Activated CD8-positive, alpha-beta memory T cell treated with anti-CD3 and anti-CD28 coated beads for 24 hours (primary cell): ENCODE results near the gene FAAH2.
A peak's percentile ranks its signal among the peaks of the same experiment; 100 is the strongest.
"Not testable (repeated sequence)": the region's sequence is repeated elsewhere in the genome, so short reads cannot be mapped to it uniquely, and the experiment has no call there.

Experiments
- DNase-seq: peaks from one replicate; pipeline ENCODE4 v3.0.0-alpha.2; 2020

The FAAH2 gene

DNA sequence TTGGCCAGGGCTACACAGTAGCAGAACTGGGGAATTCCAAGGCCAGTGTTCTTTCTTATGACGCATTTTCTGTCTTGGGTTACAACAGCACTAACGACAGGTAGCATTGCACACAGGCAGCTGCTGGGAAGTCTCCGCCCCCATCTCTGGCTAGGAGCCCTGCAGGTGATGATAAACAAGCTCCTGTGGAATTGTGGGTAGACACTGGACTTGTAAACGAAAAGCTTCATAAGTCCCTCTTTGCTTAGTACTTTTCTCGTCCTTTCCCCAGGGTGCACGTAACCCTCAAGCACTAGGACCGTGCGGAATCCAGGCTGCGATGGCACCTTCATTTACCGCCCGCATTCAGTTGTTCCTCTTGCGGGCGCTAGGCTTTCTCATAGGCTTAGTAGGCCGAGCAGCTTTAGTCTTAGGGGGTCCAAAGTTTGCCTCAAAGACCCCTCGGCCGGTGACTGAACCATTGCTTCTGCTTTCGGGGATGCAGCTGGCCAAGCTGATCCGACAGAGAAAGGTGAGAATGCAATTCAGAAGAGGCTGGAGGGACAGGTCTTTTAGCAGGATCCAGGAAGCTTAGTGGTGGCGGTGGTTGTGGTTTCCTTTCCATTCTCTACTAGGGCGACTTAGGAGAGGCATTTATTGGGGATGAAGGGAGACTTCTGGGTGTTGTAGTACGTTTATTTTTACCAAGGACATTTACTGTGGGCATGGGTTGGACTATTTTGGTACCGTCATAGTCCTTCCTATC lies at the start of gene FAAH2:
Gene FAAH2 (plus strand): TSS at position 200 of the 745 bp plus-strand sequence. CDS start 120 bp downstream, at position 320.
- DNase-seq = peak; percentile 64

DNA sequence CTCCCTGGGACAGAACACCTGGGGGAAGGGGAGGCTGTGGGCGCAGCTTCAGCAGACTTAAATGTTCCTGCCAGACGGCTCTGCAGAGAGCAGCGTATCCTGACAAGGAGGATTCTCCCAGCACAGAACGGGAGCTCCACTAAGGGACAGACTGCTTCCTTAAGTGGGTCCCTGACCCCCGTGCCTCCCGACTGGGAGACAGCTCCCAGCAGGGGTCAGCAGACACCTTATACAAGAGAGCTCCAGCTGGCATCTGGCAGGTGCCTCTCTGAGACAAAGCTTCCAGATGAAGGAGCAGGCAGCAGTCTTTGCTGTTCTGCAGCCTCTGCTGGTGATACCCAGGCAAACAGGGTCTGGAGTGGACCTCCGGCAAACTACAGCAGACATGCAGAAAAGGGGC lies 44.5 kb upstream of the FAAH2 start:
- DNase-seq = no peak

- no peak for DNase-seq
These were observed 34.5 kb upstream of the FAAH2 start for GRCh38 chrX:57251965-57252364.

- DNase-seq = no peak
These were observed 21.4 kb upstream of the FAAH2 start for GRCh38 chrX:57265126-57265525.

DNA sequence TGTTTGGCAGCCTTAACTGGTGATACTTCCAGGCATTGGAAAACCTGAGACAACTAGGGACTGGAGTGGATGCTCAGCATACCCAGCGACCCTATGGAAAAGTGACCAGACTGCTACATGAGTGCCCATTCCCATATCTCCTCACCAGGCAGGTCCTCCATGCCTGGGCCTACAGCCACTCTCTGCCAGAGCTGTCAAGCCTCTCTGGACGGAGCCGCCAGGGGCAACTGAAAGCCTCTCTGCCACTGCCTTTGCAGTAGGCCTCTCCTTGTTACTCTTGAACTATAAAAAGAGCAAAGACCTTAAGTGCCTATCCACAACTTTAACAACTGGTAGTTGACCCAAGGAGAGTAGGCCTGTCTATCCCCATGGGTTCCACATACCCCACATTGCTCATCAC lies 20.2 kb upstream of the FAAH2 start:
- no peak for DNase-seq

- no peak for DNase-seq
These were observed 19.6 kb upstream of the FAAH2 start for GRCh38 chrX:57266871-57267270.

GRCh38 chrX:57267308-57267707 lies 19.2 kb upstream of the FAAH2 start:
- DNase-seq = no peak

DNA sequence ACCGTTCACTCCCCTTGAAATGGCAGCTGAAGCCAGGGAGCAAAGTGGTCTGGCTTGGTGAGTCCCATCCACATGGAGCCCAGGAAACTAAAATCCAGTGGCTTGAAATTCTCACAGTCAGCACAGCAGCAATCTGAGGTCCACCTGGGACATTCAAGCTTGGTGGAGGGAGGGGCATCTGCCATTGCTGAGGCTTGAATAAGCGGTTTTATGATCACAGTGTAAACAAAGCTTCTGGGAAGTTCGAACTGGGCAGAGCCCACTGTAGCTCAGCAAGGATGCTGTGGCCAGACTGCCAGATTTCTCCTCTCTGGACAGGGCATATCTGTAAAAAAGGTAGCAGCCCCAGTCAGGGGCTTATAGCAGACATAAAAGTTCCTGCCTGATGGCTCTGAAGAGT lies 15.5 kb upstream of the FAAH2 start:
- DNase-seq = no peak

DNA sequence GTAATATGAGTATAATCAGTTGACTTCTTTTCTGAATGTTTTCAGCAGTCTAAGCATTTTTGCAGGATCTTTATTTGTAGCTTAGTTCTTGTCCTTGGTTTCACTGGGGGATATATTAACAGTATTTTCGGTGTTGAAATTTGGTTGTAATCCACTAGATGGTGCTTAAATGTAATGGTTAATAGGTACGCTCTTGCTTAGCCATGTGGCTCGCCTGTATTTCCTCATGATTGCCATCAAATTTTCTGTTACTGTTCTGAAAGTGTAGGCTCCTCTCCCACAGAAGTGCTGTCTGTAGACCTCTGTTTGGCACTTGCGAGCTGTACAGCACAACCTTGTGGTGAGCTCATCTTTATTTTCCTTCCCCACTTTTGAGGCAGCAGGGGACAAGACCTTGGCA lies 3.9 kb upstream of the FAAH2 start:
- DNase-seq = no peak

DNA sequence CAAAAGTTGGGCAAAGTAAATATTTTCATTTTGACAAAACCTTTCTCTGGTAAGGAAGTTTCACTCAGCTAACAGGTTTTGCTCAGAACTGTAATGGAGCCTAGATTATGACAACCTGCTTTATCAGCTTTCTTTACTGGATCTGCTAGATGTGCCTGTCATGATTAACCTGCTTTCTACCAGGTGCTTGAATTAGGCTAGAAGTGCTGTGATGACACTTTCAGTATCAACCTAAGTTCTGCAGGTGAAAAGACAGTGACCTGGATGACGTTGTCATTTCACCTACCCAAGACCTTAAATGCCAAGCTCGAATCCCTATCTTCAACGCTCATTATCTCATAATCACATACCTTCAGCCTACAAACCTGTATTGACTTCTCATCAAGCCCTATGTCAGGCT lies 1.5 kb upstream of the FAAH2 start:
- DNase-seq = no peak

GRCh38 chrX:57289089-57289488 lies 2.6 kb downstream of the FAAH2 start:
- DNase-seq = no peak

GRCh38 chrX:57294961-57295360 lies 8.5 kb downstream of the FAAH2 start:
- no peak for DNase-seq

DNA sequence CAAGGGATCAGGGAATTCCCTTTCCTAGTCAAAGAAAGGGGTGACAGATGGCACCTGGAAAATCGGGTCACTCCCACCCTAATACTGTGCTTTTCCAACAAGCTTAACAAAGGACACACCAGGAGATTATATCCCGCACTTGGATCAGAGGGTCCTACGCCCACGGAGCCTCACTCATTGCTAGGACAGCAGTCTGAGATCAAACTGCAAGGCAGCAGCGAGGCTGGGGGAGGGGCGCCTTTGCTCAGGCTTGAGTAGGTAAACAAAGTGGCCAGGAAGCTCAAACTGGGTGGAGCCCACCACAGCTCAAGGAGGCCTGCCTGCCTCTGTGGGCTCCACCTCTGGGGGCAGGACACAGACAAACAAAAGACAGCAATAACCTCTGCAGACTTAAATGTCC lies 9.2 kb downstream of the FAAH2 start:
- not testable (repeated sequence) for DNase-seq

DNA sequence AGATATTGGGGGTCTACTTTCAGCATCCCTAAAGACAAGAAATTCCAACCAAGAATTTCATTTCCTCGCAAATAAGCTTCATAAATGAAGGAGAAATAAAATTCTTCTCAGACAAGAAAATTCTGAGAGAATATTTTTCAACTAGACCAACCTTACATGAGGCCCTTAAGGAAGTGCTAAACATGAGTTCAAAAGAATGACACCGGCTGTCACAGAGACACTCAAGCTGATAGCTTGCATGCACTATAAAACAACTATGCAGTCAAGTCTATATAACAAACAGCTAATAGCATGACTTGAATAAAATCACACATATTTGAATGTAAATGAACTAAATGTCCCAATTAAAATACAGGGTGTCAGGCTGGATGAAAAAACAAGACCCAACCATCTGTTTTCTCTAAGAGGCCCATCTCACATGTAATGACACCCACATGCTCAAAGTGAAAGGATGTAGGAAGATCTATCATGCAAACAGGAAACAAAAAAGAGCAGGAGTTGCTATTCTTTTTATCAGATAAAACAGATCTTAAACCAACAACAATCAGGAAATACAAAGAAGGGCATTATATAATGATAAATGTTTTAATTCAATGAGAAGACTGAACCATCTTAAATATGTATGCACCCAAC lies 27.2 kb downstream of the FAAH2 start:
- no peak for DNase-seq

GRCh38 chrX:57329008-57329407 lies 42.5 kb downstream of the FAAH2 start:
- DNase-seq = no peak

GRCh38 chrX:57335790-57336189 lies 49.3 kb downstream of the FAAH2 start:
- DNase-seq = not testable (repeated sequence)

DNA sequence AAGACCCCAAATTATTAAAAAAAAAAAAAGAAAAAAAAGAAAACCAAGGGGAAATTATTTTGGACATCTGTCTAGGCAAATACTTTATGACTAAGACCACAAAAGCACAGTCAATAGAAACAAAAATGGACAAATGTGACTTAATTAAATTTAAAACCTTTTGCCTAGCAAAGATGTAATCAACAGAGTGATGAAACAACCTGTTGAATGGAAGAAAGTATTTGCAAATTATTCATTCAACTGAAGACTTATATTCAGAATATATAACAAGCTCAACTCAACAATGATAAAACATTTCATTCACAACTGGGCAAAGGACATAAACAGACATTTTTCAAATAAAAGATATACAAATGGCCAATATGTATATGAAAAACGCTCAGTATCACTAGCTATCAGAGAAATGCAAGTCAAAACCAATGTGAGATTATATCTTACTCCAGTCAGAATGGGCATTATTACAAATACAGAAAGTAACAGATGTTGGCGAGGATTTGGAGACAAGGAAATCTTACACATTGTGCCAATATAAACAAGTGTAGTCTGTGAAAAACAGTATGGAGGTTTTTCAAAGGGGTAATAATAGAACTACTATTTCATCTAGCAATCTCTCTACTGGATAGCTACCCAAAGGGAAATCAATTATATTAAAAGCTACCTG lies 67.1 kb downstream of the FAAH2 start:
- DNase-seq = no peak

- no peak for DNase-seq
These were observed 77.6 kb downstream of the FAAH2 start for GRCh38 chrX:57364145-57364544.

DNA sequence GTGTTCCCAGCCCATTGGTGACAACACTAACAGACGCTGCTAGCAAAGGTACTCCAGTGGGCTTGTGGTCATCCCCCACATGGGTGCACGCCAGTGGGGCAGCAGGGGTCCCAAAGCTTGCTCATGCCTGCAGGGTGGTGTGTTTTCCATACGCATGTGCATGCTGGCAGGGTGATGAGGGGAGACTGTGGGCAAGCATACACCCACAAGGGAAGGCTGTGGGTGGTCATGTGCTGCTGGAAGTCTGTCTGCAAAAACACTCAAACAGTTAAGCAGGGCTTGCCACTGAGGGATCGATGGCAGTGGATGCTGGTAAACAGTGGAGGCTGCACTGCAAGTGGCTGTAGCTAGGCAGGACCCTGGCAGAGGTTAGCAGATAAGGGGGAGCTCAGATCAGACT lies 79.9 kb downstream of the FAAH2 start:
- no peak for DNase-seq

DNA sequence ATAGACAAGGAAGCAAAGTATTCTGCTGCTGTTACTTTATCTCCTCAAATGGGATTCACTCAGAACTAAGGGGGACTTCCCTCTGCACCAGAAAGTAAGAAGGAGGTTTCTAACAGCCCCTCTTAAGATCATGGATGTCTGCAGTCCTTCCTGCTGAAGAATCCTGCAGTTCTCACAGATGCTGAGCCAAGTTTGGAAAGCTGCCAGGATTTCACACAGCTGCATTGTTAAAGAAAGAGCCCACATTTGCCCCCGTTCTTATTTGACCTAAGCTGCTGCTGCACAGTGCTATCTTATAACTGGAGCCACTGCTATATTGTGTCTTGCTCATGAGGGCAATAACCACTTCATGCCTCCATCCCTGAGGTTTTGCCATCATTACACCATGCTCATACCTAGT lies 81.1 kb downstream of the FAAH2 start:
- no peak for DNase-seq

GRCh38 chrX:57368158-57368557 lies 81.7 kb downstream of the FAAH2 start:
- DNase-seq = no peak

- no peak for DNase-seq
These were observed 92.8 kb downstream of the FAAH2 start for GRCh38 chrX:57379296-57379695.

DNA sequence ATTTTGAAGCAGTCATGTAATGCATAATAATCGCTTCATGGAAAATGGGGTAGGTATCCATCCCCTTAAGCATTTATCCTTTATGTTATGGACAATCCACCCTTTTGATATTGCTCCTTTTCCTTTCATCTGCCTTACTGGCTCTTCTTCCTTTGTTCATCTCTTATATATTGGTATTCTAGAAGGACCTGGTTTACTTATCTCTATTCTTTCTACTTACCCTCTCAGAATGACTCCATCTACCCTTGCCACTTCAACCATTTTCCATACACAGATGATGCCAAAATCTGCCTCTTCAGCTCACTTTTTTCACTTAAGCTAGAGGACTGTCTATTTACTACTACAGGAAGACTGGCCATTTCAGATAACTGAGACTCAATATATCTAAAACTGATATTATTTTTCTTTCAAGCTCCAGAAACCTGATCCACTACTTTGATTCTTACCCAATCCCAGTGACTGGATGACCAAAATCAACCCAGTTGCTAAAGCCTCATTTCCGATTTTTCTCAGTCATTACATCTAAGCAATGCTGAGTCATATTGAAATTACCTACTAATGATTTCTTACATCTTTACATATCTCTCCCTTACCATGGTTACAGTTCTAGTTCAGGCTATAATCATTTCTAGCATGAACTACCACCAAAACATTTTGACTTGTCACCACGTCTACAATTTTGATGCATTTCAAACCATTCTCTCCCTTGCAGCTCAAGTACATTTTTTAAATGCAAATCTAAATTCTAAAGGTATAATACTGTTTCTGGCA lies 93.7 kb downstream of the FAAH2 start:
- no peak for DNase-seq
